ENCODE data around the gene MYOZ2.

MYOZ2 gene

GRCh38 chr4:119197772-119198212, 62.2 kb downstream of the MYOZ2 start:
- no peak for DNase-seq

- no peak for DNase-seq
Measured at GRCh38 chr4:119204916-119205315, 69.3 kb downstream of the MYOZ2 start.

GRCh38 chr4:119205690-119206089, 70.1 kb downstream of the MYOZ2 start:
- DNase-seq: no peak

- no peak for DNase-seq
Measured at GRCh38 chr4:119206178-119206577, 70.5 kb downstream of the MYOZ2 start.

GRCh38 chr4:119207051-119207450, 71.4 kb downstream of the MYOZ2 start:
- no peak for DNase-seq

GRCh38 chr4:119209077-119209476, 73.4 kb downstream of the MYOZ2 start:
- no peak for DNase-seq

- DNase-seq: no peak
Measured at GRCh38 chr4:119209586-119209985, 74.0 kb downstream of the MYOZ2 start.

GRCh38 chr4:119210775-119211174, 75.1 kb downstream of the MYOZ2 start:
- no peak for DNase-seq

GRCh38 chr4:119211867-119212233, 76.2 kb downstream of the MYOZ2 start:
- DNase-seq: peak in 1 of 14 donors; percentile 52

GRCh38 chr4:119212234-119212963, 76.8 kb downstream of the MYOZ2 start, which contains the start of gene USP53:
Gene USP53 (plus strand): TSS chr4:119212713. CDS start chr4:119239760, 27,047 bp downstream.
- peak; percentile 66 to 99 (median 88) for DNase-seq

- peak in 12 of 14 donors; percentile 25 to 85 (median 77) for DNase-seq
Measured at GRCh38 chr4:119212964-119213606, 77.5 kb downstream of the MYOZ2 start.

- DNase-seq: no peak
Measured at GRCh38 chr4:119218093-119218492, 82.5 kb downstream of the MYOZ2 start.

GRCh38 chr4:119221412-119221811, 85.8 kb downstream of the MYOZ2 start:
- DNase-seq: no peak

GRCh38 chr4:119227690-119228089, 92.1 kb downstream of the MYOZ2 start:
- no peak for DNase-seq

GRCh38 chr4:119228406-119228805, 92.8 kb downstream of the MYOZ2 start:
- DNase-seq: no peak

GRCh38 chr4:119229908-119230687, 94.5 kb downstream of the MYOZ2 start:
- DNase-seq: no peak

GRCh38 chr4:119231491-119231890, 95.9 kb downstream of the MYOZ2 start:
- no peak for DNase-seq

- DNase-seq: no peak
Measured at GRCh38 chr4:119232286-119232685, 96.7 kb downstream of the MYOZ2 start.

GRCh38 chr4:119233191-119233590, 97.6 kb downstream of the MYOZ2 start:
- no peak for DNase-seq

- no peak for DNase-seq
Measured at GRCh38 chr4:119233750-119234149, 98.1 kb downstream of the MYOZ2 start.

GRCh38 chr4:119237201-119237600, 101.6 kb downstream of the MYOZ2 start:
- DNase-seq: no peak

Data from C1 segment of cervical spinal cord (tissue), 14 donors.